ENCODE results near the gene NKD2.
"Not testable (repeated sequence)": the region's sequence is repeated elsewhere in the genome, so short reads cannot be mapped to it uniquely, and the experiment has no call there.

The NKD2 gene

GRCh38 chr5:979100-979817 is 29.3 kb upstream of the NKD2 start:
- no peak for DNase-seq

- DNase-seq: no peak
Measured at GRCh38 chr5:980001-980588, 28.5 kb upstream of the NKD2 start.

- DNase-seq: no peak
Measured at GRCh38 chr5:980966-981365, 27.6 kb upstream of the NKD2 start.

- DNase-seq: no peak
Measured at GRCh38 chr5:981456-981855, 27.1 kb upstream of the NKD2 start.

- DNase-seq: no peak
Measured at GRCh38 chr5:982377-983237, 26.0 kb upstream of the NKD2 start.

- no peak for DNase-seq
Measured at GRCh38 chr5:983238-983524, 25.4 kb upstream of the NKD2 start.

GRCh38 chr5:983568-983967 is 25.0 kb upstream of the NKD2 start:
- no peak for DNase-seq

GRCh38 chr5:984774-985173 is 23.8 kb upstream of the NKD2 start:
- DNase-seq: no peak

GRCh38 chr5:987761-988160 is 20.8 kb upstream of the NKD2 start:
- no peak for DNase-seq

- DNase-seq: no peak
Measured at GRCh38 chr5:988322-988721, 20.3 kb upstream of the NKD2 start.

GRCh38 chr5:989961-990530 is 18.6 kb upstream of the NKD2 start:
- DNase-seq: no peak

GRCh38 chr5:991472-992267 is 16.9 kb upstream of the NKD2 start:
- no peak for DNase-seq

- DNase-seq: no peak
Measured at GRCh38 chr5:994272-994607, 14.4 kb upstream of the NKD2 start.

GRCh38 chr5:994821-995220 is 13.8 kb upstream of the NKD2 start:
- DNase-seq: no peak

GRCh38 chr5:995318-995717 is 13.3 kb upstream of the NKD2 start:
- DNase-seq: no peak

GRCh38 chr5:997001-997474 is 11.6 kb upstream of the NKD2 start:
- no peak for DNase-seq

GRCh38 chr5:997711-998110 is 10.9 kb upstream of the NKD2 start:
- no peak for DNase-seq

- DNase-seq: no peak
Measured at GRCh38 chr5:998246-999031, 10.2 kb upstream of the NKD2 start.

GRCh38 chr5:999032-999501 is 9.5 kb upstream of the NKD2 start:
- DNase-seq: no peak

- no peak for DNase-seq
Measured at GRCh38 chr5:999724-1000123, 8.9 kb upstream of the NKD2 start.

GRCh38 chr5:1000329-1000728 is 8.3 kb upstream of the NKD2 start:
- no peak for DNase-seq

- DNase-seq: not testable (repeated sequence)
Measured at GRCh38 chr5:1000831-1001230, 7.8 kb upstream of the NKD2 start.

Data from HCEC 1CT (cell line).